Uterus (tissue), 4 donors: ENCODE results near the gene CYP3A4. TPM values are rescaled to one million over a fixed set of nuclear protein-coding genes. Genes with fewer than 3 reads are reported as not detected.

Source experiments
- DNase-seq, 2 donors: peaks; one replicate each; pipeline ENCODE4 v3.0.0-alpha.2; 2019 to 2020
- H3K27ac ChIP-seq, 2 donors: fragments of 200-600 bp; sonication (generic); 1 replicate in 1 of 2; 2 replicates in 1 of 2; pipeline ENCODE4 v1.5.1; 2016 to 2018
- H3K27me3 ChIP-seq, 2 donors: fragments of 200-600 bp; sonication (generic); one replicate each; pipeline ENCODE4 v1.5.1; 2018 to 2019; ENCODE audit warnings: control low read depth in 1 of 2
- H3K36me3 ChIP-seq, 2 donors: fragments of 200-600 bp; sonication (generic); one replicate each; pipeline ENCODE4 v1.5.1; 2019; ENCODE audit warnings: control low read depth in 1 of 2
- H3K4me1 ChIP-seq, 2 donors: fragments of 200-600 bp; sonication (generic); one replicate each; pipeline ENCODE4 v1.5.1; 2018 to 2019; ENCODE audit warnings: control low read depth in 1 of 2
- H3K4me3 ChIP-seq, 2 donors: fragments of 200-600 bp; sonication (generic); 1 replicate in 1 of 2; 2 replicates in 1 of 2; pipeline ENCODE4 v1.5.1; 2018 to 2019; ENCODE audit warnings: mild to moderate bottlenecking in 1 of 2
- H3K9me3 ChIP-seq, 2 donors: fragments of 200-600 bp; sonication (generic); one replicate each; pipeline ENCODE4 v1.5.1; 2019; ENCODE audit warnings: control low read depth in 1 of 2
- POLR2A ChIP-seq, 2 donors: fragments of 450-650 bp; IDR thresholded peaks; one replicate each; pipeline ENCODE4 v1.6.1; 2016; ENCODE audit warnings: antibody characterized with exemption in 2 of 2, mild to moderate bottlenecking in 1 of 2, moderate library complexity in 1 of 2
- intact Hi-C: fragments of 100-400 bp; cut with DNase I; formaldehyde crosslinking; loops from one replicate; pipeline ENCODE4 v1.15.1; 2023; ENCODE audit warnings: low total_unique reads
- total RNA-seq, 4 donors: library from RNA; depleted of rRNA in 3 of 4; stranded (reverse); fragments of >200 nt in 3 of 4; gene quantifications; one replicate each; pipeline versions ENCODE4 v1.1.0 to v1.2.4, GENCODE V29; 2014 to 2023
- TF ChIP-seq, protein P1 (sequence below), 4 experiments: fragments of 200-600 bp in 2 of 4; fragments of 450-650 bp in 2 of 4; sonication (generic) in 2 of 4; IDR thresholded peaks; one replicate each; pipeline ENCODE4 v1.5.1; 2016 to 2019; ENCODE audit warnings: antibody characterized with exemption in 4 of 4, mild to moderate bottlenecking in 2 of 4, moderate library complexity in 1 of 4
- donor health status: DM: yes; HTN: yes; CAD: no.

Gene CYP3A4
- total RNA-seq, 4 donors from 2014 or later, result 0.18 TPM; not detected in 3

DNA sequence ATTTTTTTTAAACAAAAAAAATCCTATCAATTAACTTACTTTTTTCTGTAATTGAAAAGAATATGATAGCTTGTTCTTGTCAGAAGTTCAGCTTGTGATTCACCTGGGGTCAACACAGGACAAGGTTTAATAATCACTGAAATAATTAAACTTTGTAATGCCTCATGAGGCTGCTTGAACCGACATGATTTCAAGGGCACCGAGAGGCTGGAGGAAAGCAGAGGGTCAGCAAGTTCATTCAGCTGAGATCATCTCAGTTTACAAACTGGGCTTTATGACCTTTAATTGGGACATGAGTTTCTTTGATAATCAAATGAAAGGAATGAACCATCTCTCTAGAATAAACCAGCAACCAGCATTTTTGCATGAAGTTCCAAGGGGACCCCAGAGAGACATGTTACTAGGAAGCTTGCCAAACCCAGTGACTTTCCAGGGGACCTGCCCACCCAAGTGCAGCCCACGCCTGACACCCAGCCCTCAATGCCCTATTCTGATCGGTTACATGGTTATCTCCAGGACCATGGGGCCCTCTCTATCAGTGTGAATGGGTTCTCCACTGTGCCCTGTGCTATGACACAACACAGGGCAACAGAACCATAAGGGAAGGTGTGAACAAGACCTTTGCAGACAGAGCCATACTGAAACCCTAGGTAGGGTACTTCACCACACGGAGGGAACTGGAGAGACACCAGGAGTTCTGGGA, 7.8 kb upstream of the CYP3A4 start:
- intact Hi-C loops, result no loop called here

GRCh38 chr7:99791021-99791420, 7.0 kb upstream of the CYP3A4 start:
- no peaks in the 10 kb centered on the region for H3K9me3 ChIP-seq
- H3K36me3 ChIP-seq, result no peaks in the 10 kb centered on the region
- no peaks in the 10 kb centered on the region for H3K4me1 ChIP-seq
- H3K27ac ChIP-seq, result no peak overlapping the region
- DNase-seq, result no peak
- no peak overlapping the region for H3K4me3 ChIP-seq
- TF ChIP-seq, protein P1, sequence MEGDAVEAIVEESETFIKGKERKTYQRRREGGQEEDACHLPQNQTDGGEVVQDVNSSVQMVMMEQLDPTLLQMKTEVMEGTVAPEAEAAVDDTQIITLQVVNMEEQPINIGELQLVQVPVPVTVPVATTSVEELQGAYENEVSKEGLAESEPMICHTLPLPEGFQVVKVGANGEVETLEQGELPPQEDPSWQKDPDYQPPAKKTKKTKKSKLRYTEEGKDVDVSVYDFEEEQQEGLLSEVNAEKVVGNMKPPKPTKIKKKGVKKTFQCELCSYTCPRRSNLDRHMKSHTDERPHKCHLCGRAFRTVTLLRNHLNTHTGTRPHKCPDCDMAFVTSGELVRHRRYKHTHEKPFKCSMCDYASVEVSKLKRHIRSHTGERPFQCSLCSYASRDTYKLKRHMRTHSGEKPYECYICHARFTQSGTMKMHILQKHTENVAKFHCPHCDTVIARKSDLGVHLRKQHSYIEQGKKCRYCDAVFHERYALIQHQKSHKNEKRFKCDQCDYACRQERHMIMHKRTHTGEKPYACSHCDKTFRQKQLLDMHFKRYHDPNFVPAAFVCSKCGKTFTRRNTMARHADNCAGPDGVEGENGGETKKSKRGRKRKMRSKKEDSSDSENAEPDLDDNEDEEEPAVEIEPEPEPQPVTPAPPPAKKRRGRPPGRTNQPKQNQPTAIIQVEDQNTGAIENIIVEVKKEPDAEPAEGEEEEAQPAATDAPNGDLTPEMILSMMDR (IDR thresholded peaks at IDR 0.05), result no peak
- no peak for TF ChIP-seq POLR2A (IDR thresholded peaks at IDR 0.05)
- no peaks in the 10 kb centered on the region for H3K27me3 ChIP-seq
- intact Hi-C loops, result no loop called here

More for the DNA sequence above, 7.8 kb upstream of the CYP3A4 start:
- Histone ChIP-seq H3K27ac (no peak overlapping the region), H3K36me3 (no peaks in the 10 kb centered on the region), H3K4me3 (no peak overlapping the region), H3K27me3 (no peaks in the 10 kb centered on the region), H3K4me1 (no peaks in the 10 kb centered on the region), H3K9me3 (no peaks in the 10 kb centered on the region)
- no peak for DNase-seq
- no peak for TF ChIP-seq POLR2A (IDR thresholded peaks at IDR 0.05)
- TF ChIP-seq, protein P1 (IDR thresholded peaks at IDR 0.05), result no peak

DNA sequence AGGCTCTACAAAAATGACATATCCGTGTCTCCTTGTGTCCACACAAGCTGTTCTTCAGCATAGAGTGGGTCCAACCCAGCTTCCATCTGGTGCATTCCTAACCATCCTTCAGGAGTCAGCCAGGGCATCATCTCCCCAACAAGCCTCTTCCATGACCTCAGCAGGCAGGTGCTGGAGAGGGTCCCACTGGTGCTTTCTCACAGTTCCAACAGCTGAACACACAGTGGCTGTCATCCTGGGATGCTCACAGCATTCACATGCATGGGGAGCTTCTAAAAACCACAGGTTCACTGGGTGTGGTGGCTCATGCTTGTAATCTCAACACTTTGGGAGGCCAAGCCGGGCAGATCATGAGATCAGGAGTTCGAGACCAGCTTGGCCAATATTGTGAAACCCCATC, 6.4 kb upstream of the CYP3A4 start:
- H3K36me3 ChIP-seq, result no peaks in the 10 kb centered on the region
- no peak for DNase-seq
- no peak overlapping the region for H3K4me3 ChIP-seq
- no peaks in the 10 kb centered on the region for H3K4me1 ChIP-seq
- TF ChIP-seq, protein P1 (IDR thresholded peaks at IDR 0.05), result no peak
- TF ChIP-seq POLR2A (IDR thresholded peaks at IDR 0.05), result no peak
- intact Hi-C loops, result no loop called here
- no peaks in the 10 kb centered on the region for H3K27me3 ChIP-seq
- H3K9me3 ChIP-seq, result no peaks in the 10 kb centered on the region
- H3K27ac ChIP-seq, result no peak overlapping the region

DNA sequence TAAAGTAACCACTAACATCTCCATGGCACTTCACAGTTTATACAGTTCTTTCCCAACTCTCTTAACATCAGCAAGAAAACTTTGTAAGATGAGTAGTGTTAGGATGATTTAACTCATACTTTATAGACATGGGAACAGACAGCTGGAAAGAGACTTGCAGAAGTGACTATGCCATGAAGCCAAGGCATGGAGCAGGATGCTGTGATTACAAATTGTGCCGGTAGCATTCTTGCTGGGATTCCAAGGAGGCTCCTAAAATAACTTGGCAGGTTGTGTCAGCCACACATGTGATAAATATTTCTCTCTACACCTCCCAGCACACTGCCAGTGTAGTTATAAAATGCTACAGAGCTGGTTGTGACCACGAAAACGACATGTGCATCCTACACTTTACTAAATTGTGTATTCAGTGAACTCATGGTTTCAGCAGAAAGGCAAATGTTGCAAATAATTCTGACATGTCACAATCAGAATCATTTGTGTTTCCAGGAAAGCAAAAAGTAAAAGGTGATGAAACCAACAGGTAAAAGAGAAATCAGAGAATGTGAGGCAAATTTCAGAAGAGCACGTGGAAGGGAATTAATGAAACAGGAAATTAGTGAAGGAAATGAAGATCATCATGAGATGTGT, 5.6 kb upstream of the CYP3A4 start:
- TF ChIP-seq, protein P1 (IDR thresholded peaks at IDR 0.05), result no peak
- TF ChIP-seq POLR2A (IDR thresholded peaks at IDR 0.05), result no peak
- no peak for DNase-seq

GRCh38 chr7:99788554-99788953, 4.6 kb upstream of the CYP3A4 start:
- no peak for TF ChIP-seq POLR2A (IDR thresholded peaks at IDR 0.05)
- TF ChIP-seq, protein P1 (IDR thresholded peaks at IDR 0.05), result no peak
- H3K4me3 ChIP-seq, result no peak overlapping the region
- H3K9me3 ChIP-seq, result no peaks in the 10 kb centered on the region
- no peak for DNase-seq
- H3K4me1 ChIP-seq, result no peaks in the 10 kb centered on the region
- intact Hi-C loops, result no loop called here
- no peaks in the 10 kb centered on the region for H3K27me3 ChIP-seq
- no peak overlapping the region for H3K27ac ChIP-seq
- no peaks in the 10 kb centered on the region for H3K36me3 ChIP-seq

More for the DNA sequence above, 5.6 kb upstream of the CYP3A4 start:
- intact Hi-C loops, result no loop called here
- Histone ChIP-seq H3K27ac (no peak overlapping the region), H3K9me3 (no peaks in the 10 kb centered on the region), H3K27me3 (no peaks in the 10 kb centered on the region), H3K4me3 (no peak overlapping the region), H3K36me3 (no peaks in the 10 kb centered on the region), H3K4me1 (no peaks in the 10 kb centered on the region)
